SH-SY5Y (cell line): ENCODE results near the gene NCOA1.

Source experiments
- GATA2 ChIP-seq: IDR thresholded peaks from 2 replicates; pipeline ENCODE4 v1.6.1; 2011; ENCODE audit warnings: mild to moderate bottlenecking, low read depth, low read length
- GATA3 ChIP-seq: IDR thresholded peaks from 2 replicates; pipeline ENCODE4 v1.6.1; 2011; ENCODE audit warnings: low read depth, mild to moderate bottlenecking, low read length, moderate library complexity

GRCh38 chr2:24625728-24626127 lies 134.7 kb downstream of the NCOA1 start:
- TF ChIP-seq GATA2: no peak
- TF ChIP-seq GATA3: no peak
